ENCODE data around the gene BTBD9.

Gene BTBD9

DNA sequence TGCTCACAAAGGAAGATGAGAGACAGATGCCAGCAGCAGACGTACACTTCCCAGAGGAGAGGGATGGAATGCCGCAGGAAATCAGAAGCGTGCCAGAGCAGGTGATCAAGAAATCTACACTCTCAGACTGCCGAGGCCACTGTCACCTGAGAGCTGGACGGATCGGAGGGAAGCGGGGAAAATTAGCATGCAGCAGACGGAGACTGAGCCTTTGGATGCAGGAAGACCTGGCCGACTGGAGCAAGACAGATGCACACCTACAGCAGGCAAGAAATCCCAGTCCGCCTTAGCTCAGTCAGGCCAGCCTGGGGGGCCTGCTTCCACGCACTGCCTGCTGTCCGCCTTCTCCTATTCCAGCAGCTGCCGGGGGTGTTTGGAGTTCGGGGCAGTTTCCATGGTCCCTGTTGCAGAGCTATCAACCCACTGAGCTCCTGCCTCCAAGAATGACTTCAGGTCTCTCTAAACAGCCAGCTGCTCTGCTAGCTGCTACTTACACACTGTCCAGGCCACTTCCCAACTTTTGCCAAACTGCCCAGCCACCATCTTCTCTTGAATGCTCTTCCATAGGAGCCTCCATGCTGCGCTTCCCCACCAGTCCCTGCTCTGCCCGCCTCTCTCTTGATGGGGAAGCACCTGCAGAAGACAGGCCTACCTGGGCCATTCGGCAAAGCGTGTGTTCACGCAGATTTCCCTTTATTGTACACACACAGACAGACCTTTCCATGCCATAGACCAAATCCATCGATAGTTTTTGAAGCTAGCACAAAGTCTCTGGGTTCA, 451.7 kb downstream of the BTBD9 start:
- DNase-seq, result no peak

DNA sequence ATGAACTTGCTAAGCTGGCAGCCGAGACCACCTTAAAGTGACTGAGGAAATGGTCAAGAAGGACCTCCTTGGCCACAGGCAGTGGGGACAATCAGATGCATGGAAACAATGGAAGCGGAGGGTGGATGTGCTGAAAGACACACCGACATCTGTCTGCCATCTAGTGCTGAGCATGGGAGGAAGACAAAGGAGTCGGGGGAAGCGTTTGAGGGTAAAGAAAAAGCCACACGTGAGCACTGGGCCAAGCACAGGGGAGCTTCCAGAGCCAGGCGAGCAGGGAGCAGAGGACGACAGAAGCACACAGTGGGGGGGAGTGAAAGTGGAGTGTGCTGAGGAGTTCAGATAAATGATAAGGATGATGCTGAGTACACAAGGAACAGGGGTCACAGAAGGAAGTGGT, 452.4 kb downstream of the BTBD9 start:
- DNase-seq, result no peak

DNA sequence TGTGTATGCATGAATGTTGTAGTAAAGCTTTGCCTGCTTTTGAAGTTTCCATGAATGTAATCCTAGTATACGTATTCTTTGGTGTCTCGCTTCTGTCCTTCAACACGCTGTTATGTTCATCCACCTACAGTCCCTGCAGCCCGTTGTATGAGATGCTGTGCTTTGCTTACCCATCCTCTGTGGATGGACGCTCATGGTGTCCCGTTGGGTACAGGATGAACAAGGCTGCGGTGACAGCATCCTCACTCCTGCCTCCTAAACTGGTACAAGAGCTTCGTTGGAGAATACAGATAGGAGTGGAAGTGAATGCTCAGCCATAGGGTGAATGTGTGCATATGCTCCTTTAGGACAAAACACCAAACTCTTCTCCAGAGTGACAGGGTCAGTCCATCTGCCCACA, 454.0 kb downstream of the BTBD9 start:
- DNase-seq, result no peak

DNA sequence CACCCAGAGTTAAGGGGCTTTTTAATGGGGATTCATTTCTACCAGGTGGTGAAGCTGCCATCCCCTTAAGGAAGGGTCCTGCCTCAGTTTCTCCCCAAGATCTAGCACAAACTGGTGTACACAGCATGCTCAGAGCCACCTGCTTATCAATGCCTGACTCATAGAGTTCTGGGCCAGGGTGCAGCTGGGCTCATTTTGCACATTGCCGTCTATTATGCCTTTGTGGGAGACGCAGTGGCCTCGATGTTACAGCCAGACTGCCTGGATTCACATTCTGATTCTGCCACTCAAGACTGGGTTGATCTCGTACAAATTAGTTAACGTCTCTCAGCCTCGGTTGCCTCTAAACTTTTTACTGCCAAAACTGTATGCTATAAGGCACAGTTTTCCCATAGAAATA, 454.5 kb downstream of the BTBD9 start:
- no peak for DNase-seq

DNA sequence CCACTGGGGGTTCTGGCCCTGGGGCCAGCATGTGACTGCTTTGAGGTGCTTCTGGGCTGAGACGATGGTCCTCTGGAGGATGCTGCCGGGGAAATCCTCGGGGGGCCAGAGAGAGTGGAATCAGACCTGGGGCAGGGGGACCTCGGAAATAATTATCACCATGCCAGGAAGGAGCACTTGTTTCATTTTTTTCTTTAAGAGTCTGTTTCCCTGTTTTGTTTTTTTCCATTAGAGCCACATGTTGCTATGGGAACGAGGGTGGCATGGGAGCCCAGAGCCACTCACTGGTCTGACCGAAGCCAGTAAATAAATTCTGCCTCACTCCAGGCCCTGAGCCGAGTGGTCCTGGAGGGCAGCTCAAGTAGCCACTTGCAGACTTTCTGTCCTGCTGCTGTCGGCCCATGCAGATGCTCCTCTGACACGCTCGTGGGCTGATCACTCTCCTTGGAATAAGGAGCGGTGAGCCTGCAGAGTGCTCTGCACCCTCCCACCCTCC, 455.1 kb downstream of the BTBD9 start:
- DNase-seq, result no peak

DNA sequence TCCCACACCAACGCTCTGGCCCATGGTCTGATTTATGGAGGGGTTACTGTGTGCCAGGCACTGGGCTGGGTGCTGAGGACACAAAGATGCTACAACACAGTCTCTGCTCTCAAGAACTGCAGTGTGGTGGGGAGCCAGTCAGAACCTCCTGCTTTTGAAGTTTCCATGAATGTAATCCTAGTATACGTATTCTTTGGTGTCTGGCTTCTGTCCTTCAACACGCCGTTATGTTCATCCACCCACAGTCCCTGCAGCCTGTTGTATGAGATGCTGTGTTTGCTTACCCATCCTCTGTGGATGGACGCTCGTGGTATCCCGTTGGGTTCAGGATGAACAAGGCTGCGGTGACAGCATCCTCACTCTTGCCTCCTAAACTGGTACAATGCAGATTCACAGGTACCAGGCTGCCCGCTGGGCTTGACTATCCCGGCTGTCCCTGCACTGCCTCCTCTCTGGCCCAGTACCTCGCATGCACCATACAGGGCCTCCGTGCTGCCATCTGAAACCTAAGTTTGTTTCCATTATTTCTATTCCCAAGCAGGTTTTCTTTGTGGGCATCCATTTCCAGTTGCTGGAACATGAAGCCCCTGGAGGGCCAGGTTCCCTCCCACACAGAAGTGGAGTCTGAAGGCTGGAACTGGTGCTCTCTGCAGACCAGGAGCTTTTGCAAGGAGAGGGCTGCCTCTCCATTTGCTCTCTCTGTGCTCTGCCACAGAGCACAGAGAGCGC, 455.7 kb downstream of the BTBD9 start:
- DNase-seq, result no peak

DNA sequence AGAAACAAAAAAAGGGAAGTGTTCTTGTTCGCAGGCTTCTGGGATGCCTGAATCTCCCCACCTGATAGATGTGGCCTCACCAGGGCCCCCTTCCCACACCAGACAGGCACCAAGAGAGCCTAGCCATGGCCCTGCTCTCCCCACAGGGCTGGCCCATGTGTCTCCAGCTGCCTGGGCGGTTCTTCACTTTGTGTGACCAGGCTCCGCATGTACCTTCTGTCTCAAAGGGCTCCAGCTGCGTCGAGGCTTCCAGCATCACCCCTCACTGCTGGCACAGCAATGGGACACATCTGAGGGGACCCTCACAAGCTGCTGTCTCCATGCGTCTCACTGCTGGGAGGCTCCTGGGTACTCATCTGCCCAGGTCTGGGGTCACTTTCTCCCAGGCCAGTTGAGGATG, 457.3 kb downstream of the BTBD9 start:
- no peak for DNase-seq

DNA sequence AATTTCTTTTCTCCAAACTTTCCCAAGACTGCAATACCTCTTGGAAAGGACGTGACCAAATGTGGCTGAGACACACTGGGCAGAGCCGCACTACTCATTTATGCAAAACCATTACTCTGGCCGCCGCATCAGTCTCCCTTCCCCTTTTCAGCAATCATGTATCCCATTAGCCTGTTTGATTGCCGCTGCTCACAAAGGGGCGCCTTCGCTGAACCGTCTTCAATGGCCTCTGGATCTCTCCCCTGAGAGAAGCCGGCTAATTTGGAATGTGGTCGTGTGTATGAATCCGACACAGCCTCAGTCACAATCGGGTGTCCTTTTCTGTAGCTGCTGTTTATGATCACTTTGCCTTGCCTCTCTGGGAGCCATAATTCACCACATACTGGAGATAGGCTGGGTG, 459.1 kb downstream of the BTBD9 start:
- no peak for DNase-seq

DNA sequence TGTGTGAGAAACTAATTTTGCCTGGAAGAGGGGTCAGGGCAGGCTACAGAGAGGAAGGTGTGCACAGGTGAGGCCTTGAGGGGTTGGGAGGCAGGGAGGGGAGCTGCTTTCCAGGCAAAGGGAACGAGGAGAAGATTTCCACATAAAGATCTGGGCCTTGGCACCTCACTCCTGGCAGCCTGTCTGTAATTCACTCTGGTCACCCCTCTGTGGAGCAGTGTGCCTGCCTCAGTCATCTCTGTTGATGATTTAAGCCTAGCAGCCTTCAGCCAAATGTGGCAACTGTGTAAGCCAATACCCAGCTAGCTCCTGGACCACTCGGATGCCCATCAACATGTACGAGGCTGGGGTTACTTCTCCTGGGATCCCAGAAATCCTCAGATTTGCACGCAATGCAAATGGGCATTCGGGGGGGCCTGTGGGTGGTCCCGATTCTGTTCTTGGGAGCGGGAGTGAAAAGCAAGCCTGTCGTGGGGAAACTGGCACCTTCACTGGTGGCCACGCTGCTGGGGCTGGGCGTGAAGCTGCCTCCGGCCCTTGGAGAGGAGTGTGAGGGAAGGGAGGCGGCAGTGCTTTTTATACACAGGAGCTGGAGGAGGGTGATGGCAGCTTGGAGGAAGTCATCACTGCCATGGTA, 459.8 kb downstream of the BTBD9 start:
- DNase-seq, result no peak

DNA sequence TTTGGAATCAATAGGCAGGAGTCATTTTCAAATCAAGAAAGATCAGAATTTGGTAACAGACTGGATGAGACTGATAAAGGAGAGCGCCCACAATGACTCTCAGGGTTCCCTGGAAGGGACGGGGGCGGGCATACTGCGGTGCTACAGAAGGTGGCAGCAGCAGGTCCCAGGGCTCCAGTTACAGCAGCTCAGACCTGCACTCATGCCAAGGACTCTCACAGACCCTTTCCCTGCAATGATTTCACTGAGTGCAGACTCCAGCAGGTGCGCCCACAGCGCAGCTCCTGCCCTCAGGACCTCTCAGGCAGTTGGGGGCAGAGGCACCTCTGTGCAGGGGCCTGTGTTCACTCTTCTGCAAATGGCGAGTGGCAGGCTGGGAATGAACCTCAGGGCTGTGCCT, 460.4 kb downstream of the BTBD9 start:
- DNase-seq, result no peak

DNA sequence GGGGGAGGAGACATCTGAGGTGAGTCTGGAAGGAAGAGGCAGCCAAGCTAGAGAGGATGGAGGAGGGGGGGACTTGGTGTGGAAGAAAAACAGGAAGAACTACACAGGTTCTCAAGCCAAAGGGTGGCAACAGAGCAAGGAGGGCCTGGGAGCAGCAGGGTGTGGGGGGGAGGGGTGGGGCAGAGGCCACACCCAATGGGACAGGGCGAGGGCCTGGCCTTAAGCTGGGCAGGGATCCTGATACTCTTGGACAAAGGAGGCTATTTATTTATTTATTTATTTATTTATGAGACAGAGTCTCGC, 461.2 kb downstream of the BTBD9 start:
- DNase-seq, result no peak

DNA sequence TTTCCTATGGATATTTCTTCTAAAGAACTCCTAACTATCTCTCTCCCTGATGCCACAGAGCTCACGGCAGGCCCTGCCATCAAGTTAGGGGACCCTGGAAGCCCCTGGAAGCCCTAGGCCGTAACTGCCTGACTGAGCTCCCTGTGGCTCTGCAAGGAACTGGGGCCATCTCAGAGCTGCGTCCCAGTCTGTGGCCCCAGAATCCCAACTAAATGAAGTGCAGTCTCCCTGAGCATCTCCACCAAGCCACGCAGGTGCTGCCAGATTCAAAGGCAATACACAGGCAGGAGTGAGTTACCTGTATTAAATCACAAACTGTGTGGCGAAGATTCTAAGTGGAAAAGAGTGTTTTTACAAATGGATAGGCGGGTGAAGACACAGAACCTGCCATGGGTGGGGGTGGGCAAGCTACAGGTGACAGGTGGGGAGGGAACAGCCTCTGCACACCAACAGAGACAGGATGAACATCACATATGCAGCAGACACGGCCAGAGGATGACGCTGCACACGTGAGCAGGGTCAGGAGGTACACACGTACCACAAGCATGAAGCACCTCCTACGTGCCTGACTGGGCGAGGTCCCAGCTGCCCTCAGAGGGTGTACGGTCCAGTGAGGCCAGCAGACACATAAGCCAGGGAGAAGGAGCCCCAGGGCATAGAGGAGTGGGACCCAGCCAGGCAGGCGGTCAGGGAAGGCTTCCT, 461.7 kb downstream of the BTBD9 start:
- DNase-seq, result no peak

DNA sequence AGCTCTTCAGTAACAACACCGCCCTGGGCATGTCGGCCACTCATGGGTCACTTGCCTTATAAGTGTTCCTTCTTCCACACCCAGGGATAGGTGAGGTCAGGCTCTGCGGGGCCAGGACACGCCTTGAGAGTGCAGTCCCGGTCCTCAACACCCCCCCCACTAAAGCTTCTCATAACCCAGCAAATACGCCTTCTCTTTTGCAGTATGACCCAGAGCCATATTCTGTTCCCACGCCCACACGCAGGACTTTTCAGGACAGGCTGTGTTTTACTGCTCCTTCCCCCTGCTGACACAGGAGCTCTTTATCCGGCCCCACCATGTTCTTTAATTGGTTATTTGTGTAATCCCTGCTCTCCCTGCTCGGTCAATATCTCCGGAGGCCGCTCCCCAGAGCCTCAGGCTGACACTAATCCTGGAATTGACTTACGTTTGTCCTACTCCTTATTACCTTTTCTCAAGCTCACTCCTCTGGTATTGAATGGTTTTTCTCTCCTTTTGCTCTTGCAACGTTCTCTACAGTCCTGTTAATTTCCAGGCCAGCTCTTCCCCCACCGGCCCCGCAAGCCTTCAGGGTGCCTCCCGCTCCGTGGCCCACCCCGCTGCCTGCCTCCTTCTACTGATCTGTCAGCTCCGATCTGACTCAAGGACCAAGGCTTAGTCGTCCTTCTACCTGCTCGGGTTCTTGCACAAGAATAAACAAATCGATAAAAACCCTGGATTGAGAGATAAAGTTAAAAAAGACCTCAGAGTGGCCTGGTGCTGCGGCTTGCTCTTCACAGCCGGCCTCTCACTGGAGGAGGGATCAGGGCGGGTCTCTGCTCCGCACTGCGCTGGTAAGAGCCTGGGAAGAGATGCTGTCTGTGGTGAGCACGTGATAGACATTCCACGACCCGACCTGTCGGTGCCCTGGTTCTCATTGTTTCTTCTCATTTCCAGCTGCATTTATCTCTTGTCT, 462.7 kb downstream of the BTBD9 start:
- no peak for DNase-seq

DNA sequence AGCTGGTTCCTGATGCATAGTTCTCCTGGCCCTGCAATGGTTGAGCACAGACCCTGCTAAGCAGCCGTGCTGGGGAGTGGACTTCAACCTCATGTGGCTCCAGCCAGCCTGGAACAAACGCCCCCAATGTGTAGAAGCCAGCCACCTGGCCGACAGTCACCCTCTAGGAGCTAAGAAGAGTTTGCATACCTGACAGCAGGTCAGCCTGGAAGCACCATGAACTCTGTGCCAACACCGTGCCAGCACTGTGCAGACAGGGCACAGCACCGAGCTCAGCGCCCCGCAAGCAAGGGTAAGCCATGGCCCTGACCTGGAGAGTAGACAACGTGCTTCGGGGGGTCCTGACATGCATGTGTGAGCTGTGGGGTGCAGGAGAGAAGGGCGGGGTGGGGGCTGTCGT, 463.9 kb downstream of the BTBD9 start:
- no peak for DNase-seq

DNA sequence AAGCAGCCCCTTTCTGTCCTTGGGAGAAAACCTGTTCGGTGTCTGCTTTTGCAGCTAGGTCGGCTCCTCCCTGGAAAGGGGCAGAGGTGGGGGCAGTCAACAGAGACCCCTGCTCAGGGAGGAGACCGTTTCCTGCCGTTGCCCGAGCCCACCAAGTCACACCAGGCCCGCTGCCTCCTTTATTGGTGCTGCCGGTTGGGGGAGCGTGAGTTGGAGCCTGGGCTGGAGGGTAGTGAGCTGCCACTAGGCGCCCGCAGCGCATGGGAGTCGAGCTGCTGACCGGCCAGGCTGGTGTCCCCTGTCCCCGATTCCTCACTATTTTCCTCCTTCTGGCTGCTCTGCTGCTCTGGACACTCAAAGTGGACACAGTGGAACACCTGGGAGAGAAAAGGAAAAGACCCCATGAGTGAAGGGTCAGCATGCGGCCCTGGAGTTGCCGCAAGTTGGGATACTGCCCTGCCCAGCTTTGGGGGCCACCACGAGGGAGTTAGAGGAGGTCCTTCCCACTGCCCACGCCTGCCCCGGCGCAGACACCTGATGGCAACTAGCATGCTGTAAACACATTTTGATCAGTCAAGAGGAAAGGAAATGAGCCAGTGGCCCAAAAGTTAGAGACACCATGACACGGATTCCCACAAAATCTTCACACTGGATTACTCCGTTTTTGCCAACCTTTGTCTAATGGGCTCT, 464.8 kb downstream of the BTBD9 start:
- no peak for DNase-seq

DNA sequence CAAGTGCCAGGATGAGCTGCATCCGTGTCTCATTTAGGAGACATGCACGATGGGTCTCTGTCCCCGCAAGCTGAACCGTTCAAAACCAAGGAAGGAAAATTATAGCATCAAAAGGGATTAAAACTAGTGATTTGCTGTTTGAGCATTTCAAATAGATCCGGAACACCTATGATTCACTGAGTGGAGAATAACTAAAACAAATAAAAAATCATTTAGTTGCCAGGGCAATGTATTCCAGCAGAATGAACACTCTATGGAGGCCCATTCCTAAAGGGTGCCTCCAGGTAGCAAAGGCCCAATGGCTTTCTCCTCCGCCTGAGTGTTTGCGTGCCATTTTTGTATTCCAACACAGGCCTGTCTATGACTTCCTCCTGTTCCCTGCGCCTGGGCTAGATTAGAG, 465.4 kb downstream of the BTBD9 start:
- DNase-seq, result no peak

DNA sequence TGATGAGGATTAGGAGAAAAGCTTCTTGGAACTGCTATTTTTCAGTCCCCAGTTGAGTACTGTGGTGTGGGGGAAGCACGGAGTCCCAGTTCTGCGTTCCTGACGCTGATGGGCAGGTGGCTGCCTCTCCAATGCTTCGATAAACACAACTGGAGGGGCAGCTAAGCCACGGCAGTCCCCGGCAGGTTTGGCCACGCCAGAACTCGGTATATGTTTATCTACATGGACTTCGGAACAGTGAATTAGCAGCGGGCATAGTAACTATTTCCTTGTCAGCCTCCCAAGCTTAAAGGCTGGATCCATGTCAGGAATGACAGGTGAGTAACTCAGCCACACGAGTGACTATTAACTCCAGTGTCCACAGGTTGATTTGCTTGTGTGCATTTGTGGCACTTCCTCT, 465.8 kb downstream of the BTBD9 start:
- DNase-seq, result no peak

DNA sequence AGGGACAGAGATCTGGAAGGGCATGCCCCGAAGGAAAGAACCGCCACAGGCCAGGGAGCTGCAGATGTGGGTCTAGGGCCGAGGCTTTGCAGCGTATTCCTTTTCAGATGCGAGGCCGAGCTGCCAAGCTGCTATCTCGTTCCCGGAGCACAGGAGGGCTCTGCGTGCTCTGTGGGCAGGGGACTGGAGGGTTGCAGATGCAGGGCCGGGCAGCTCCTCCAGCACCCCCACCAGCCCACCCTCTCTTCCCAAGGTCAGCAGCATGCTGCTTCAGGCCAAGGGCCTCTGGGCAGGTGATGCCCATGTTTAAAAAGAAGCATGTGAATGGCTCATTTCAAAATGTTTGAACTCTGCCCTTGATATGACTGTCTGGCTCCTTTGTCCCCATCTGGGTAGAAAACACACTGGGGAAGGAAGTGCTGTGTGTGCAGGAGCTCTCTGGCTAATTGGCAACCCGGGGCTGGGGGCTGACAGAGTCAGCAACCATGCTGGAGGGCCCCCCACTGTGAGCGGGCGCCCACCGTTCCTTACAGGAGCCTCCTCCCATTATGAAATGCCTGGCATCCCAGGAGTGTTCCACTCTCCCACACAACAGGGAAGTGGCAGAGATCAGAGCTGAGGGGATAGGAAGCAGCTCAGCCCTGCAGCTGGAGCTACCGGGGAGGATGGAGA, 466.9 kb downstream of the BTBD9 start:
- no peak for DNase-seq

DNA sequence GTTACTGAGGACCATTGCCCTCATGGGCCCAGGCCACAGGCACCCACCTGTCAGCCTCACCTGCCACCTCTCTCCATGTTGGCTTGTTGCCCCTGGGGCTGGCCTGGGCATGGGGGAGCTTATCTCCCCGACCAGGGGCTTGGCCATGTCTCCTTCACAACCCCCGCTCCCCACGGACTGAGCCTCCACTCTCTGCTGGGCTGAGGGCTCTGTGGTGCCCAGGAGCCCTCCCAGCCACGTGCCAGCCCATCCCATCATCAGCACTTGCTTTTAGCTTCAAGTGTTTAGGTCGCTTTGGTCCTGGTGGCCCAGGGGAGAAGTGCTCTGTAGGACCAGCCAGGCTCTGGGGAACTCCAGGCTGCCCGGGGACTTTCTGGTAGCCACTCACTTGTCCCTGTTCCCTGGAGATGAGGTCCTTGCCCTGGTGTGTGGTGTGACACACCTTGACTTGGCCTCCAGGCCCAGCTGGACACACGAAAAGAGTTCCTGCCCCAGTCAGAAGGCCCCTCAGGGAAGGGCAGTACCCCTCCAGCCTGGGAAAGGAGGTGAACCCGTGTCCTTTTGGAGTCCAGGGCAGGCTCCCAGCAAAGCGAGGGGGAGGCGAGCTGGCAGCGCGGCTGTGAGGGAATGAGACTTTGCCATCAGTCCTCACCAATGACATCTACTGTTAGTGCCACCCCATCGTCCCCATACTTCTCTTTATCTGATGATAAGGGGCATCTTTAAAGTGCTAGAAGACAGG, 467.6 kb downstream of the BTBD9 start:
- DNase-seq, result no peak

DNA sequence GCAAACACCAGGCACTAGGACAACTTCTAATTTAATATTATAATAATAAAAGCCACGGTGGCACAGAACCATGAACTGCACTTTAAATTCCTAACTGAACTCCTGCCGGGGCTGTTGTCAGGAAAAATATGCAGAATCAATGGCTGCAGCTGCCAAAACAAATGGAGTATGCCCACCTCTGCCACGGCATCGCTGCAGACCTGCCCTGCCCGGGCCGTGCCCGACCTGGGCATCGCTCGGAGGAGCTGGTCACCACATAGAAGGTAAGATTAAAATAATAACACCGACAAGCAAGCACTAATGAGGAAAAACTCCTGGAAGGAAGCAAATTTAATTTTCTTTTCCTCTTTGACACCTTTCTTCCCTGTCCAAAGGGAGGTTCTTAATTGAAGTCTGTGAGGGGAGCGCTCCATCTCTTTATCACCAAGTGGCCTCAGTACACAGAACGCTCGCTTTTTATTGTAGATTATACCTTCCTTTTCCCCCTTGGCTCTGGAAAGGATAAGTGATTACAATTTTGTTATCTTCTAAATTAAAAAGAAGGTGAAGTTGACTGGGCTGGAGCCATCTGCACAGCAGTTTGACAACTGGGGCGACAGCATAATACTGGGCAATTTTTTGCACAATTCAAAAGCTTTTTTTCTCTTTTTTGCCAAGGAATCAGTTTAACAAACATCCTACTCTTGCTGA, 468.9 kb downstream of the BTBD9 start:
- no peak for DNase-seq

Measured in suppressor macrophage treated with lipopolysaccharide for 4 hours (primary cell).